ENCODE results near the gene SOCS3. TPM values are rescaled to one million over a fixed set of nuclear protein-coding genes. Genes with fewer than 3 reads are reported as not detected.

The SOCS3 gene
- total RNA-seq, 1 experiment from 2014 or later = 21.7 TPM

GRCh38 chr17:78306913-78307312 lies 53.0 kb downstream of the SOCS3 start:
- POLR2A ChIA-PET (ENCODE audit: unreplicated experiment) = no interaction called here
- CTCF ChIA-PET = no interaction called here
- Histone ChIP-seq H3K4me3 (no peak overlapping the region), H3K4me2 (peak overlapping the region; percentile 50; the same call in 1 of the 2 replicates), H4K20me1 (ENCODE audit: insufficient read depth) (no peaks in the 10 kb centered on the region), H2AFZ (no peak overlapping the region), H3F3A (ENCODE audit: insufficient read depth, low read depth) (peaks cover 21% of the 10 kb centered on the region; the same call in 1 of the 2 replicates), H3K79me2 (ENCODE audit: low read depth) (no peaks in the 10 kb centered on the region), H3K9me2 (ENCODE audit: insufficient read depth) (no peaks in the 10 kb centered on the region), H3K4me1 (replicated peaks; ENCODE audit: insufficient read depth) (peaks cover 19% of the 10 kb centered on the region), H3K36me3 (ENCODE audit: low read depth) (no peaks in the 10 kb centered on the region), H3K27ac (no peak overlapping the region), H3K27me3 (ENCODE audit: insufficient read depth, low read depth) (no peaks in the 10 kb centered on the region), H3K9me3 (ENCODE audit: insufficient read depth, low read depth) (no peaks in the 10 kb centered on the region)
- no peak for DNase-seq
- TF ChIP-seq, protein P1, sequence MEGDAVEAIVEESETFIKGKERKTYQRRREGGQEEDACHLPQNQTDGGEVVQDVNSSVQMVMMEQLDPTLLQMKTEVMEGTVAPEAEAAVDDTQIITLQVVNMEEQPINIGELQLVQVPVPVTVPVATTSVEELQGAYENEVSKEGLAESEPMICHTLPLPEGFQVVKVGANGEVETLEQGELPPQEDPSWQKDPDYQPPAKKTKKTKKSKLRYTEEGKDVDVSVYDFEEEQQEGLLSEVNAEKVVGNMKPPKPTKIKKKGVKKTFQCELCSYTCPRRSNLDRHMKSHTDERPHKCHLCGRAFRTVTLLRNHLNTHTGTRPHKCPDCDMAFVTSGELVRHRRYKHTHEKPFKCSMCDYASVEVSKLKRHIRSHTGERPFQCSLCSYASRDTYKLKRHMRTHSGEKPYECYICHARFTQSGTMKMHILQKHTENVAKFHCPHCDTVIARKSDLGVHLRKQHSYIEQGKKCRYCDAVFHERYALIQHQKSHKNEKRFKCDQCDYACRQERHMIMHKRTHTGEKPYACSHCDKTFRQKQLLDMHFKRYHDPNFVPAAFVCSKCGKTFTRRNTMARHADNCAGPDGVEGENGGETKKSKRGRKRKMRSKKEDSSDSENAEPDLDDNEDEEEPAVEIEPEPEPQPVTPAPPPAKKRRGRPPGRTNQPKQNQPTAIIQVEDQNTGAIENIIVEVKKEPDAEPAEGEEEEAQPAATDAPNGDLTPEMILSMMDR (conservative IDR thresholded peaks at IDR 0.05) = no peak
- TF ChIP-seq EZH2 (IDR thresholded peaks at IDR 0.05; ENCODE audit: low read depth) = no peak
- no TSS peak for BruUV-seq (replicated peaks)
- intact Hi-C loops (cut with micrococcal nuclease; ENCODE audit: unreplicated experiment) = no loop called here

Other genes starting within 250 kb of the SOCS3 start
- 97.7 and 116 TPM in 2 replicates for gene TMC6, start 231.3 kb downstream of the SOCS3 start, total RNA-seq (2021)
- 1.9 and 2.6 TPM in 2 replicates for gene TMC8, start 229.3 kb downstream of the SOCS3 start, total RNA-seq (2021)
- gene C17orf99, start 213.7 kb downstream of the SOCS3 start, total RNA-seq (2021) = not detected in 2 replicates
- 91.9 and 95.0 TPM in 2 replicates for gene SYNGR2, start 191.5 kb downstream of the SOCS3 start, total RNA-seq (2021)
- 137 and 147 TPM in 2 replicates for gene TK1, start 173.0 kb downstream of the SOCS3 start, total RNA-seq (2021)
- 30.4 and 43.6 TPM in 2 replicates for gene AFMID, start 172.7 kb downstream of the SOCS3 start, total RNA-seq (2021)
- 72.4 and 91.0 TPM in 2 replicates for gene BIRC5, start 145.8 kb downstream of the SOCS3 start, total RNA-seq (2021)
- gene TMEM235, start 128.4 kb downstream of the SOCS3 start, total RNA-seq (2021) = not detected in 2 replicates
- gene PGS1, start 18.6 kb upstream of the SOCS3 start, total RNA-seq (2021) = 37.7 and 40.2 TPM in 2 replicates
- gene DNAH17, start 217.3 kb upstream of the SOCS3 start, total RNA-seq (2021) = 0.76 and 1.4 TPM in 2 replicates